Glutamatergic neuron (in vitro differentiated cells): ENCODE results near the gene ASS1. TPM values are rescaled to one million over a fixed set of nuclear protein-coding genes. Genes with fewer than 3 reads are reported as not detected.
A peak's percentile ranks its signal among the peaks of the same experiment; 100 is the strongest.

ENCODE experiments used
- DNase-seq: peaks from one replicate; pipeline ENCODE4 v3.0.0; 2022
- H3K27ac Mint-ChIP-seq: one replicate; pipeline ENCODE4 v1.8.0; 2020; ENCODE audit warnings: mild to moderate bottlenecking, mixed read lengths, inconsistent platforms; ENCODE audit not compliant: unreplicated experiment
- H3K27me3 Mint-ChIP-seq: one replicate; pipeline ENCODE4 v1.8.0; 2020; ENCODE audit warnings: mild to moderate bottlenecking, moderate library complexity, mixed read lengths, inconsistent platforms; ENCODE audit not compliant: unreplicated experiment
- H3K36me3 Mint-ChIP-seq: one replicate; pipeline ENCODE4 v1.8.0; 2020; ENCODE audit warnings: mild to moderate bottlenecking, mixed read lengths, inconsistent platforms; ENCODE audit not compliant: unreplicated experiment
- H3K4me1 Mint-ChIP-seq: one replicate; pipeline ENCODE4 v1.8.0; 2020; ENCODE audit warnings: mild to moderate bottlenecking, low read depth, mixed read lengths, inconsistent platforms; ENCODE audit not compliant: unreplicated experiment
- H3K4me3 Mint-ChIP-seq: one replicate; pipeline ENCODE4 v1.8.0; 2020; ENCODE audit warnings: mild to moderate bottlenecking, mixed read lengths, inconsistent platforms; ENCODE audit not compliant: unreplicated experiment
- H3K9me3 Mint-ChIP-seq: one replicate; pipeline ENCODE4 v1.8.0; 2020; ENCODE audit warnings: mild to moderate bottlenecking, moderate library complexity, mixed read lengths, inconsistent platforms; ENCODE audit not compliant: unreplicated experiment
- total RNA-seq: library from RNA; stranded (reverse); fragmentation: NEBNext Ultra II Directional; extraction: Animal tissue kit (Norgen Biotek cat#: 25700); gene quantifications from one replicate; pipeline ENCODE4 v1.2.1, GENCODE V29; 2021; ENCODE audit not compliant: unreplicated experiment
- TF ChIP-seq, protein P1 (sequence below): fragments of 200-600 bp; sonication (generic); IDR thresholded peaks from one replicate; pipeline ENCODE4 v1.5.0; 2021; ENCODE audit not compliant: partially characterized antibody, unreplicated experiment

The ASS1 gene
- total RNA-seq, 1 donor from 2014 or later, result 31.5 TPM

- TF ChIP-seq, protein P1, sequence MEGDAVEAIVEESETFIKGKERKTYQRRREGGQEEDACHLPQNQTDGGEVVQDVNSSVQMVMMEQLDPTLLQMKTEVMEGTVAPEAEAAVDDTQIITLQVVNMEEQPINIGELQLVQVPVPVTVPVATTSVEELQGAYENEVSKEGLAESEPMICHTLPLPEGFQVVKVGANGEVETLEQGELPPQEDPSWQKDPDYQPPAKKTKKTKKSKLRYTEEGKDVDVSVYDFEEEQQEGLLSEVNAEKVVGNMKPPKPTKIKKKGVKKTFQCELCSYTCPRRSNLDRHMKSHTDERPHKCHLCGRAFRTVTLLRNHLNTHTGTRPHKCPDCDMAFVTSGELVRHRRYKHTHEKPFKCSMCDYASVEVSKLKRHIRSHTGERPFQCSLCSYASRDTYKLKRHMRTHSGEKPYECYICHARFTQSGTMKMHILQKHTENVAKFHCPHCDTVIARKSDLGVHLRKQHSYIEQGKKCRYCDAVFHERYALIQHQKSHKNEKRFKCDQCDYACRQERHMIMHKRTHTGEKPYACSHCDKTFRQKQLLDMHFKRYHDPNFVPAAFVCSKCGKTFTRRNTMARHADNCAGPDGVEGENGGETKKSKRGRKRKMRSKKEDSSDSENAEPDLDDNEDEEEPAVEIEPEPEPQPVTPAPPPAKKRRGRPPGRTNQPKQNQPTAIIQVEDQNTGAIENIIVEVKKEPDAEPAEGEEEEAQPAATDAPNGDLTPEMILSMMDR, result no peak
- no peak for DNase-seq
- Mint-ChIP-seq H3K4me3 (peak overlapping the region; percentile 80), H3K9me3 (peaks cover 4% of the 10 kb centered on the region), H3K36me3 (peaks cover 14% of the 10 kb centered on the region), H3K27ac (peak overlapping the region; percentile 44), H3K27me3 (peaks cover 9% of the 10 kb centered on the region), H3K4me1 (peaks cover 24% of the 10 kb centered on the region)
Measured at GRCh38 chr9:130445268-130445983, 665 bp downstream of the ASS1 start.

GRCh38 chr9:130446101-130446861, 1.5 kb downstream of the ASS1 start:
- H3K9me3 Mint-ChIP-seq, result peaks cover 4% of the 10 kb centered on the region
- no peak for DNase-seq
- peaks cover 24% of the 10 kb centered on the region for H3K4me1 Mint-ChIP-seq
- H3K27ac Mint-ChIP-seq, result peak overlapping the region; percentile 44
- peaks cover 9% of the 10 kb centered on the region for H3K27me3 Mint-ChIP-seq
- H3K4me3 Mint-ChIP-seq, result peak overlapping the region; percentile 80
- peaks cover 9% of the 10 kb centered on the region for H3K36me3 Mint-ChIP-seq
- TF ChIP-seq, protein P1, result no peak

DNA sequence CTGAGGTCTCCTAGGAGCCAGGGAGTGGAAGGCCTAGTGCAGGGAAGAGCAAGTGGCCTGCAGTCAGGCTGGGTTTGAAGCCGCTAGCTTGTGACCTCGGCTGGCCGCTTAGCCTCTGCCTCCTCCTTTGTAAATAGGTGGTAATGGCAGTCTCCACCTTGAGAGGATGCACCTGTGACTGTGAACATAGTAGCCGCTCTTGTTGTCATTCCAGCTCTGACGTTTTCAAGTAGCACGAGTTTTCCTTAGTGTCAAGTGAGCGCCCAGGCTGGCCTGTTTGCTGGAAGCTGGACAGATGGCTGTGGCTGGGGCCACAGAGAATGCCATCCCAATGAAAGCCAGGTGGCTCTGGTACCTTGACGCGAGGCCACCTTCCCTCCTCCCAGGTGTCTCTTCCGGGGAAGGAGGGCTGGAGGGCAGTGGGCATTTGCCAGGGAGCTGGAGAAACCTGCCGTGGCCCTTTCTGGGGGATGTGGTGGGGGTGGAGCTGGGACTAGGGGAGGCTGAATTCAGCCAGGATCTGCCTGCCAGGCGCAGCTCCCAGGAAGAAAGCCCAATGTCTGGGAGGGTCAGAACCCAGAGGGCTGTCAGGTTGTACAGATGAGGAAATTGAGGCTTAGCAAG, 2.5 kb downstream of the ASS1 start:
- Mint-ChIP-seq H3K27ac (peak overlapping the region; percentile 52), H3K36me3 (no peaks in the 10 kb centered on the region), H3K9me3 (peaks cover 2% of the 10 kb centered on the region), H3K4me1 (peaks cover 24% of the 10 kb centered on the region), H3K27me3 (peaks cover 9% of the 10 kb centered on the region), H3K4me3 (peak overlapping the region; percentile 72)
- no peak for DNase-seq
- TF ChIP-seq, protein P1, result no peak

GRCh38 chr9:130448035-130448624, 3.4 kb downstream of the ASS1 start:
- Mint-ChIP-seq H3K4me1 (peaks cover 24% of the 10 kb centered on the region), H3K9me3 (peaks cover 4% of the 10 kb centered on the region), H3K27me3 (peaks cover 9% of the 10 kb centered on the region), H3K36me3 (no peaks in the 10 kb centered on the region), H3K27ac (peak overlapping the region; percentile 94), H3K4me3 (peak overlapping the region; percentile 55)
- TF ChIP-seq, protein P1, result no peak
- DNase-seq, result peak; percentile 78
